GM12878 (cell line): ENCODE data around the gene CNMD. TPM values are rescaled to one million over a fixed set of nuclear protein-coding genes. Genes with fewer than 3 reads are reported as not detected.

ENCODE experiments used
- ATAC-seq: fragments of 200-7000 bp; cut with Tn5 transposase; 3 replicates; pipeline ENCODE4 v1.9.1; 2020; ENCODE audit warnings: mild to moderate bottlenecking, moderate library complexity
- BruUV-seq: library from RNA; stranded (reverse); fragments of 400-500 nt; replicated peaks from 2 replicates; lab custom pipeline; 2021; lab: Mats Ljungman, UMichigan
- CTCF ChIA-PET: fragments of 300-600 bp; sonication (Branson Sonifier 250); formaldehyde crosslinking; extraction: SDS; loops from one replicate; lab custom pipeline; 2021; ENCODE audit warnings: inconsistent platforms; lab: Yijun Ruan, JAX
- POLR2A ChIA-PET: fragments of 350-600 bp; formaldehyde crosslinking; extraction: SDS; loops from one replicate; lab custom pipeline; 2021; ENCODE audit warnings: inconsistent platforms; lab: Charles Lee
- RAD21 ChIA-PET: fragments of 300-600 bp; sonication (Branson Sonifier 250); formaldehyde crosslinking; loops from one replicate; lab custom pipeline; 2023; ENCODE audit warnings: antibody characterized with exemption; ENCODE audit not compliant: unreplicated experiment; lab: Charles Lee
- SMC1A ChIA-PET: fragments of 300-600 bp; sonication (Branson Sonifier 250); formaldehyde crosslinking; loops from one replicate; lab custom pipeline; 2023; ENCODE audit not compliant: unreplicated experiment, uncharacterized antibody; lab: Charles Lee
- DNase-seq: peaks from one replicate; pipeline ENCODE4 v3.0.0-alpha.2; 2011; ENCODE audit warnings: low read depth, low spot score
- FAIRE-seq: peaks from 3 replicates; lab custom pipeline; 2011; peaks lifted over from hg19 to GRCh38; lab: Jason Lieb, UNC
- H2AFZ ChIP-seq: 2 replicates; pipeline ENCODE4 v1.6.0; 2011; ENCODE audit warnings: low read depth, low read length, control low read depth; ENCODE audit not compliant: control insufficient read depth
- H3K27ac ChIP-seq: 2 replicates; pipeline ENCODE4 v1.5.1; 2011; ENCODE audit warnings: control low read depth; ENCODE audit not compliant: control insufficient read depth, insufficient read depth
- H3K27me3 ChIP-seq, 2 experiments: replicated peaks in 1 of 2; 2 replicates each; pipeline versions ENCODE4 v1.6.0 to v1.6.1; 2011; ENCODE audit warnings: low read length in 1 of 2; ENCODE audit not compliant: control insufficient read depth in 2 of 2, insufficient read depth in 2 of 2
- H3K36me3 ChIP-seq, 2 experiments: 2 replicates each; pipeline ENCODE4 v1.5.1; 2011; ENCODE audit warnings: low read length in 1 of 2; ENCODE audit not compliant: control insufficient read depth in 2 of 2, insufficient read depth in 2 of 2
- H3K4me1 ChIP-seq: 2 replicates; pipeline ENCODE4 v1.6.1; 2011; ENCODE audit warnings: mild to moderate bottlenecking, low read length, moderate library complexity, mixed read lengths; ENCODE audit not compliant: control insufficient read depth, insufficient read depth
- H3K4me2 ChIP-seq: 2 replicates; pipeline ENCODE4 v1.6.0; 2011; ENCODE audit warnings: control low read depth; ENCODE audit not compliant: control insufficient read depth, insufficient read depth
- H3K4me3 ChIP-seq: fragments of 200-600 bp; sonication (generic); 2 replicates; pipeline ENCODE4 v1.5.1; 2016
- H3K79me2 ChIP-seq: 2 replicates; pipeline ENCODE4 v1.6.0; 2011; ENCODE audit warnings: low read length; ENCODE audit not compliant: control insufficient read depth, insufficient read depth
- H3K9ac ChIP-seq: 2 replicates; pipeline ENCODE4 v1.8.0; 2011; ENCODE audit warnings: low read length, control low read depth, mixed read lengths; ENCODE audit not compliant: control insufficient read depth, insufficient read depth
- H3K9me3 ChIP-seq: replicated peaks from 3 replicates; pipeline ENCODE4 v1.5.1; 2011; ENCODE audit warnings: mild to moderate bottlenecking, low read length; ENCODE audit not compliant: control insufficient read depth, insufficient read depth
- H4K20me1 ChIP-seq: 2 replicates; pipeline ENCODE4 v1.6.0; 2011; ENCODE audit not compliant: control insufficient read depth, insufficient read depth
- BACH1 ChIP-seq: fragments of 450-650 bp; IDR thresholded peaks from 2 replicates; pipeline ENCODE4 v1.6.1; 2017; ENCODE audit warnings: mild to moderate bottlenecking, borderline replicate concordance
- BCL11A ChIP-seq: IDR thresholded peaks from 2 replicates; pipeline ENCODE4 v1.6.1; 2011; ENCODE audit warnings: low read depth, low read length
- CBFB ChIP-seq: IDR thresholded peaks from 2 replicates; pipeline ENCODE4 v1.6.1; 2016; ENCODE audit warnings: antibody characterized with exemption, low read depth
- CHD4 ChIP-seq: fragments of 200-600 bp; sonication (generic); IDR thresholded peaks from 2 replicates; pipeline ENCODE4 v1.6.1; 2016; ENCODE audit warnings: mild to moderate bottlenecking
- FOXK2 ChIP-seq: fragments of 450-650 bp; IDR thresholded peaks from 2 replicates; pipeline ENCODE4 v1.6.1; 2017; ENCODE audit warnings: mild to moderate bottlenecking, moderate library complexity
- HDAC6 ChIP-seq: fragments of 200-600 bp; sonication (generic); IDR thresholded peaks from one replicate; pipeline ENCODE4 v1.8.0; 2017; ENCODE audit warnings: antibody characterized with exemption; ENCODE audit not compliant: unreplicated experiment
- HDGF ChIP-seq: fragments of 450-650 bp; IDR thresholded peaks from 2 replicates; pipeline ENCODE4 v1.6.1; 2016; ENCODE audit warnings: antibody characterized with exemption
- MEF2B ChIP-seq: fragments of 450-650 bp; IDR thresholded peaks from 2 replicates; pipeline ENCODE4 v1.6.1; 2018; ENCODE audit warnings: mild to moderate bottlenecking, moderate library complexity; ENCODE audit not compliant: partially characterized antibody, poor library complexity, severe bottlenecking
- MLLT1 ChIP-seq: fragments of 450-650 bp; IDR thresholded peaks from 2 replicates; pipeline ENCODE4 v1.6.1; 2016; ENCODE audit warnings: mild to moderate bottlenecking
- NFXL1 ChIP-seq: fragments of 450-650 bp; IDR thresholded peaks from 2 replicates; pipeline ENCODE4 v1.6.1; 2017; ENCODE audit warnings: antibody characterized with exemption, mild to moderate bottlenecking, borderline replicate concordance
- NFYB ChIP-seq: IDR thresholded peaks from 2 replicates; pipeline ENCODE4 v1.6.1; 2011; ENCODE audit warnings: low read depth, mild to moderate bottlenecking, low read length, improper control_type of control experiment, moderate library complexity; ENCODE audit not compliant: insufficient read depth
- NR2C2 ChIP-seq: IDR thresholded peaks from 2 replicates; pipeline ENCODE4 v1.6.1; 2011; ENCODE audit warnings: borderline replicate concordance, low read depth; ENCODE audit not compliant: control insufficient read depth, insufficient read length
- POLR2AphosphoS5 ChIP-seq: IDR thresholded peaks from 2 replicates; pipeline ENCODE4 v1.6.1; 2011; ENCODE audit warnings: mild to moderate bottlenecking, low read length, inconsistent platforms
- RAD21 ChIP-seq: IDR thresholded peaks from 2 replicates; pipeline ENCODE4 v1.6.1; 2011; ENCODE audit warnings: mild to moderate bottlenecking, low read depth, low read length, moderate library complexity; ENCODE audit not compliant: insufficient read depth
- SMC3 ChIP-seq: IDR thresholded peaks from 2 replicates; pipeline ENCODE4 v1.6.1; 2011; ENCODE audit warnings: low read length, improper control_type of control experiment, borderline replicate concordance
- SUPT20H ChIP-seq: IDR thresholded peaks from 2 replicates; pipeline ENCODE4 v1.6.1; 2011; ENCODE audit warnings: low read depth, mild to moderate bottlenecking, low read length, moderate library complexity, borderline replicate concordance; ENCODE audit not compliant: control insufficient read depth
- TBL1XR1 ChIP-seq: IDR thresholded peaks from 2 replicates; pipeline ENCODE4 v1.6.1; 2012; ENCODE audit warnings: low read depth, low read length, improper control_type of control experiment
- YBX1 ChIP-seq: fragments of 450-650 bp; IDR thresholded peaks from 2 replicates; pipeline ENCODE4 v1.6.1; 2016; ENCODE audit warnings: antibody characterized with exemption
- ZNF207 ChIP-seq: fragments of 450-650 bp; IDR thresholded peaks from 2 replicates; pipeline ENCODE4 v1.6.1; 2014; ENCODE audit warnings: antibody characterized with exemption, mild to moderate bottlenecking, borderline replicate concordance
- ZSCAN29 ChIP-seq: fragments of 450-650 bp; IDR thresholded peaks from 2 replicates; pipeline ENCODE4 v1.6.1; 2017; ENCODE audit warnings: mild to moderate bottlenecking, moderate library complexity
- WGBS: methylation state at CpG from one replicate; pipeline ENCODE4 v1.1.6; 2016; ENCODE audit warnings: low lambda C conversion rate; ENCODE audit not compliant: insufficient replicate concordance, insufficient coverage; ENCODE audit errors: missing lambda C conversion rate; 5-methylcytosine and 5-hydroxymethylcytosine counted together
- in situ Hi-C: fragments of 300-500 bp; cut with MboI; formaldehyde crosslinking; loops from 9 replicates; pipeline ENCODE4 v1.14.3; 2018; ENCODE audit warnings: mixed read lengths
- intact Hi-C: fragments of 100-400 bp; cut with micrococcal nuclease; formaldehyde crosslinking; loops from one replicate; pipeline ENCODE4 v1.14.2; 2022; ENCODE audit not compliant: unreplicated experiment
- polyA plus RNA-seq, 11 experiments: library from polyadenylated mRNA; depleted of rRNA in 4 of 11; unstranded in 6 of 11; stranded (reverse) in 5 of 11; fragments of >200 nt; fragmentation: Nextera tagmentation in 4 of 11; fragmentation: Illumina TruSeq in 1 of 11; extraction: Ambion mirVana in 4 of 11; extraction: Trizol in 1 of 11; gene quantifications; 1 replicate in 1 of 11; 2 replicates in 10 of 11; pipeline versions ENCODE4 v1.2.1 to v1.2.3, GENCODE V29; 2011 to 2016; ENCODE audit warnings: inconsistent platforms in 2 of 11, missing spikeins in 2 of 11, low read depth in 1 of 11
- total RNA-seq, 4 experiments: library from RNA; depleted of rRNA in 3 of 4; stranded (reverse); fragments of >200 nt in 3 of 4; fragmentation: Illumina TruSeq in 1 of 4; extraction: Trizol in 1 of 4; gene quantifications; 2 replicates each; pipeline versions ENCODE4 v1.2.1 to v1.2.3, GENCODE V29; 2013 to 2021
- TF ChIP-seq, protein P1 (sequence below): IDR thresholded peaks from 2 replicates; pipeline ENCODE4 v1.6.1; 2011; ENCODE audit warnings: low read depth, mild to moderate bottlenecking, low read length, moderate library complexity, borderline replicate concordance; ENCODE audit errors: extremely low read depth

CNMD gene
- total and polyA plus RNA-seq, 10 of the 15 experiments (the other 5 are each of a cell fraction or from before 2014, with no cell fraction given): 0.31 to 1.6 (median 0.73) TPM

DNA sequence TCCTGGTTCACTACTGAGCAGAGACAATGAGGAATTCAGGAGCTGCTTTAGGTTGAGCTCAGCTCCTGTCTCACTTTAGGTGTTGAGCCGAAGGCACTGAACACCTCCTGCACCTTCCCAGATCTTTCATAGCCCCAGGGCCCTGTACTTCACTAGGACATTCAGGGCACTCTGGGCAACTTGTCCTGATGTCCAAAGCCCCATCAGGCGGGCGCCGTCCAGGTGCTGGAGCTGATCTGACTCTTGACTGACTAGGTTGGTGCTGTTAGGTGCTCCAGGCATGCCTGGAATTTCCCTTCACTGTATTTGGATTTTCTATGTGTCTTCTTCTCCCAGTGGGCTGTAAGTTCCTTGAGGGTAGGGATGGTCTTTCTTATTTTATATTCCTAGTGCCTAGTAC, 48.4 kb upstream of the CNMD start (continued):
- TF ChIP-seq SUPT20H (no peak), YBX1 (no peak)

DNA sequence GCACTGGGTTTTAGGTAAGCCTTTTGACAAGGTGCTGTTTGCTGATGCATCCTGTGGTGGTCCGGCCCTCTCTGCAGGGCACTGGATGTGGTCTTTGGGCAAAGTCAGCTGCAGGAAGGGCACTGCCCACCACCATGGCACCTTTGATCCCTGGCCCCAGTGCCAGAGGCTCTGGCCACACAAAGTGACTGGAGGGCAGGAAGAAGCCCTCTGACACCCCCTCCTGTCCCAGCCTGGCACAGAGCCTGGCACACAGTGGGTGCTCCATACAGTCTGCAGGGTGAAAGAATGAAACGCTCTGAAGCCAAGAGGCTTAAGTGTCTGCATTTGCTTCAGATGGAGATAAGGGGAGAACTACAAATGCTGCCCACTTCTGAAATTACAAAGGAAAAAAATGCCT, 47.6 kb upstream of the CNMD start:
- SMC1A ChIA-PET: interaction anchor here (0.7 to 2.3 kb wide), 8 partner anchors 10 to 122 kb away, joined by 3 to 6 read pairs (median 4); no protein-coding TSS in a partner anchor
- Histone ChIP-seq H3K36me3 (no peaks in the 10 kb centered on the region), H3K27me3 (peaks cover 0 to 11% of the 10 kb centered on the region in 2 experiments; a peak in 1 of 4 replicates), H2AFZ (no peak overlapping the region), H4K20me1 (no peaks in the 10 kb centered on the region), H3K9me3 (no peaks in the 10 kb centered on the region), H3K4me3 (no peak overlapping the region), H3K4me2 (no peak overlapping the region), H3K27ac (no peak overlapping the region), H3K9ac (no peak overlapping the region), H3K4me1 (no peaks in the 10 kb centered on the region), H3K79me2 (no peaks in the 10 kb centered on the region)
- WGBS: 65% methylated on average over 2 of the region's 2 CpGs
- in situ Hi-C loops (no loop called here), intact Hi-C loops (no loop called here)
- FAIRE-seq (no peak), ATAC-seq (no peak), DNase-seq (no peak)
- RAD21 ChIA-PET: interaction anchor here (1.9 to 3.8 kb wide), 2 partner anchors 21 to 123 kb away, joined by 5 to 13 read pairs; no protein-coding TSS in a partner anchor
- BruUV-seq: no TSS peak
- CTCF ChIA-PET: interaction anchor here (0.9 to 2.5 kb wide), 3 partner anchors 18 to 24 kb away, joined by 3 to 7 read pairs (median 3); no protein-coding TSS in a partner anchor
- POLR2A ChIA-PET: interaction anchor here (0.6 kb wide), 1 partner anchor 21 kb away, joined by 3 read pairs; no protein-coding TSS in a partner anchor
- TF ChIP-seq CHD4: no peak
- TF ChIP-seq MLLT1: no peak
- no peak for TF ChIP-seq NFXL1
- TF ChIP-seq HDGF: no peak
- no peak for TF ChIP-seq NR2C2
- TF ChIP-seq, protein P1, sequence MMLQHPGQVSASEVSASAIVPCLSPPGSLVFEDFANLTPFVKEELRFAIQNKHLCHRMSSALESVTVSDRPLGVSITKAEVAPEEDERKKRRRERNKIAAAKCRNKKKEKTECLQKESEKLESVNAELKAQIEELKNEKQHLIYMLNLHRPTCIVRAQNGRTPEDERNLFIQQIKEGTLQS: no peak
- TF ChIP-seq HDAC6: no peak
- no peak for TF ChIP-seq NFYB
- no peak for TF ChIP-seq POLR2AphosphoS5
- no peak for TF ChIP-seq TBL1XR1
- no peak for TF ChIP-seq SMC3
- no peak for TF ChIP-seq ZSCAN29
- TF ChIP-seq ZNF207: no peak
- no peak for TF ChIP-seq BACH1
- TF ChIP-seq CBFB: no peak
- no peak for TF ChIP-seq MEF2B
- TF ChIP-seq RAD21: no peak
- TF ChIP-seq BCL11A: no peak
- TF ChIP-seq FOXK2: no peak
